Esophagus muscularis mucosa (tissue), 4 donors: Measurements from ENCODE around the gene RGSL1. TPM values are rescaled to one million over a fixed set of nuclear protein-coding genes. Genes with fewer than 3 reads are reported as not detected.

ENCODE experiments used
- DNase-seq: peaks from one replicate; pipeline ENCODE4 v3.0.0-alpha.2; 2017; ENCODE audit errors: extremely low spot score
- H3K27ac ChIP-seq, 4 donors: fragments of 200-600 bp; sonication (generic); replicated peaks in 1 of 4; 1 replicate in 3 of 4; 2 replicates in 1 of 4; pipeline ENCODE4 v1.5.1; 2016 to 2019; ENCODE audit warnings: mild to moderate bottlenecking in 1 of 4
- H3K27me3 ChIP-seq, 4 donors: fragments of 200-600 bp; sonication (generic); one replicate each; pipeline versions ENCODE4 v1.5.1 to v1.6.0; 2016 to 2019
- H3K36me3 ChIP-seq, 4 donors: fragments of 200-600 bp; sonication (generic); one replicate each; pipeline ENCODE4 v1.5.1; 2016 to 2019
- H3K4me1 ChIP-seq, 4 donors: fragments of 200-600 bp; sonication (generic); one replicate each; pipeline ENCODE4 v1.5.1; 2016 to 2019
- H3K4me3 ChIP-seq, 4 donors: fragments of 200-600 bp; sonication (generic); 1 replicate in 2 of 4; 2 replicates in 2 of 4; pipeline ENCODE4 v1.5.1; 2016 to 2019; ENCODE audit warnings: mild to moderate bottlenecking in 4 of 4, moderate library complexity in 1 of 4
- H3K9me3 ChIP-seq, 4 donors: fragments of 200-600 bp; sonication (generic); 1 replicate in 3 of 4; 2 replicates in 1 of 4; pipeline ENCODE4 v1.5.1; 2016 to 2019
- CTCF ChIP-seq, 3 experiments: fragments of 200-600 bp in 2 of 3; fragments of 450-650 bp in 1 of 3; sonication (generic) in 2 of 3; IDR thresholded peaks; one replicate each; pipeline ENCODE4 v1.5.1; 2017 to 2019; ENCODE audit warnings: antibody characterized with exemption in 3 of 3, mild to moderate bottlenecking in 2 of 3, moderate library complexity in 1 of 3
- EP300 ChIP-seq: sonication (generic); formaldehyde crosslinking; IDR thresholded peaks from one replicate; pipeline ENCODE4 v1.6.1; 2017; ENCODE audit warnings: antibody characterized with exemption
- POLR2A ChIP-seq: fragments of 450-650 bp; IDR thresholded peaks from one replicate; pipeline ENCODE4 v1.6.1; 2017; ENCODE audit warnings: antibody characterized with exemption, moderate library complexity, mild to moderate bottlenecking, low read depth
- POLR2AphosphoS5 ChIP-seq, 2 donors: sonication (generic); formaldehyde crosslinking; IDR thresholded peaks; one replicate each; pipeline ENCODE4 v1.6.1; 2017; ENCODE audit warnings: antibody characterized with exemption in 2 of 2
- WGBS: methylation state at CpG from one replicate; pipeline ENCODE4 v1.1.5; 2018; 5-methylcytosine and 5-hydroxymethylcytosine counted together
- intact Hi-C: fragments of 100-400 bp; cut with DNase I; formaldehyde crosslinking; loops from one replicate; pipeline ENCODE4 v1.15.1; 2023
- total RNA-seq, 4 donors: library from RNA; depleted of rRNA; stranded (reverse); fragments of >200 nt; gene quantifications; one replicate each; pipeline versions ENCODE4 v1.1.0 to v1.2.1, GENCODE V29; 2016

The RGSL1 gene
- total RNA-seq, 4 donors from 2014 or later = not detected

- no peaks in the 10 kb centered on the region for H3K36me3 ChIP-seq
- no peak for DNase-seq
- WGBS = 39% methylated on average over 2 of the region's 3 CpGs
- H3K4me3 ChIP-seq = no peak overlapping the region
- intact Hi-C loops = no loop called here
- no peak overlapping the region for H3K27ac ChIP-seq
- no peak for TF ChIP-seq POLR2AphosphoS5 (IDR thresholded peaks at IDR 0.05)
- peaks cover 6 to 20% (median 17%) of the 10 kb centered on the region in 4 donors for H3K4me1 ChIP-seq
- H3K9me3 ChIP-seq = peaks cover 0 to 5% (median 2%) of the 10 kb centered on the region in 4 donors
- peaks cover 0 to 27% (median 0%) of the 10 kb centered on the region in 4 donors for H3K27me3 ChIP-seq
Observed at GRCh38 chr1:182407724-182408123, 42.2 kb upstream of the RGSL1 start.

GRCh38 chr1:182408435-182409075 lies 41.4 kb upstream of the RGSL1 start:
- TF ChIP-seq CTCF (IDR thresholded peaks at IDR 0.05) = no peak
- no peak for TF ChIP-seq POLR2A
- TF ChIP-seq EP300 = no peak
- no peak for TF ChIP-seq POLR2AphosphoS5 (IDR thresholded peaks at IDR 0.05)
- Histone ChIP-seq H3K4me1 (peaks cover 6 to 20% (median 17%) of the 10 kb centered on the region in 4 donors), H3K9me3 (peaks cover 0 to 5% (median 2%) of the 10 kb centered on the region in 4 donors), H3K27ac (no peak overlapping the region), H3K27me3 (peaks cover 0 to 27% (median 0%) of the 10 kb centered on the region in 4 donors), H3K36me3 (no peaks in the 10 kb centered on the region), H3K4me3 (no peak overlapping the region)
- 65% methylated on average over 3 of the region's 3 CpGs for WGBS
- DNase-seq = no peak
- intact Hi-C loops = no loop called here

- Histone ChIP-seq H3K27me3 (peaks cover 0 to 27% (median 0%) of the 10 kb centered on the region in 4 donors), H3K27ac (peak overlapping the region; percentile 45 to 73 (median 69)), H3K9me3 (peaks cover 0 to 5% (median 2%) of the 10 kb centered on the region in 4 donors), H3K4me1 (peaks cover 6 to 20% (median 17%) of the 10 kb centered on the region in 4 donors), H3K4me3 (no peak overlapping the region), H3K36me3 (no peaks in the 10 kb centered on the region)
- intact Hi-C loops = no loop called here
- 74% methylated on average over 4 of the region's 4 CpGs for WGBS
- TF ChIP-seq POLR2A (no peak), POLR2AphosphoS5 (IDR thresholded peaks at IDR 0.05) (no peak), CTCF (IDR thresholded peaks at IDR 0.05) (no peak), EP300 (no peak)
- no peak for DNase-seq
Observed at GRCh38 chr1:182410138-182410537, 39.8 kb upstream of the RGSL1 start.

GRCh38 chr1:182410620-182411273 lies 39.2 kb upstream of the RGSL1 start:
- TF ChIP-seq CTCF (IDR thresholded peaks at IDR 0.05) (no peak), POLR2A (no peak), EP300 (no peak), POLR2AphosphoS5 (IDR thresholded peaks at IDR 0.05) (peak; percentile 62 to 71)
- Histone ChIP-seq H3K36me3 (no peaks in the 10 kb centered on the region), H3K4me3 (no peak overlapping the region), H3K27me3 (peaks cover 0 to 22% (median 0%) of the 10 kb centered on the region in 4 donors), H3K9me3 (peaks cover 0 to 1% (median under 1%) of the 10 kb centered on the region in 4 donors), H3K27ac (peak overlapping the region; percentile 45 to 73 (median 69)), H3K4me1 (peaks cover 6 to 20% (median 17%) of the 10 kb centered on the region in 4 donors)
- WGBS = 28% methylated on average over 1 of the region's 1 CpG
- DNase-seq = no peak
- intact Hi-C loops = no loop called here

- no peak for DNase-seq
- Histone ChIP-seq H3K4me3 (no peak overlapping the region), H3K4me1 (peaks cover 6 to 20% (median 17%) of the 10 kb centered on the region in 4 donors), H3K9me3 (no peaks in the 10 kb centered on the region), H3K27ac (no peak overlapping the region), H3K36me3 (no peaks in the 10 kb centered on the region), H3K27me3 (no peaks in the 10 kb centered on the region)
- no peak for TF ChIP-seq CTCF (IDR thresholded peaks at IDR 0.05)
- TF ChIP-seq POLR2A = no peak
- no peak for TF ChIP-seq EP300
- intact Hi-C loops = no loop called here
- 85% methylated on average over 3 of the region's 3 CpGs for WGBS
Observed at GRCh38 chr1:182413486-182413885, 36.5 kb upstream of the RGSL1 start.
